Stimulated activated CD8-positive, alpha-beta memory T cell treated with anti-CD3 and anti-CD28 coated beads, Interleukin-7, amount 100 ng/mL, for 4 hours (primary cell): Measurements from ENCODE around the gene ZIM2.
"Not testable (repeated sequence)": the region's sequence is repeated elsewhere in the genome, so short reads cannot be mapped to it uniquely, and the experiment has no call there.

ENCODE experiments used
- DNase-seq, 2 donors: peaks; one replicate each; pipeline ENCODE4 v3.0.0-alpha.2; 2020; ENCODE audit warnings: low read depth in 2 of 2

Gene ZIM2

DNA sequence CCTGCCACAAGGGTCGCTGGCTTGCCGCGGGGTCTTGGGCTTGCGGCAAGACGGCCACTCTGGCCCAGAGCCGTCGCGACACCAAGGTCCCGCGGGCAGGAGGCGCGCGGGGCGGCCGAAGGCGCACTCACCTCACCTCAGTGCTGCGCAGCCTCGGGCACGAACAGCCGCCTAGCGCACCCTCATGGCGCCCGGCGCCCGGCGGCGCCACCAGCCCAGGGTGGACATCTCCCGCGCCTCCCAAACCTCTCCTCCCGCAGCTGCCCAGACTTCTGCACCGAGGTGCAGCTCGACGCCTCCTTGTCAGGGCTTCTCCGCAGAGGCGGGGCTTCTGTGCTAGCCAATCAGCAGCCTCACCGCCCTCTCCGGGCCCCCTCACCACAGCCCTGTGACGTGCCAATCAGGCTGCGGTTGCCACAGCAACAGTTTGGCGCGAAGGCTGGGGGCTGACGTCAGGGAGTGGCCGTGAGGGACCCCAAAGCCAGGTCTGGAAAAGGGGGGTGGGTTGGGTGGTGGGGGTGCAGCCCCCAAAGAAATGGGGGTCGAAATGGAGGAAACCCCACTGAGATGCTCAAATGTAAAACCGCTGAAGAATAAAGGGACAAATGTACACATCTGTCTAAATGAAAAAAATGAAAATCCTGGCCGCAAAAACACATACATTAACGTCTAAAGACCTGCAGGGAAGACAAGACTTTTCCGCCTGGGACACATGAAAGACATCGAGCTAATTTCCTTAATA lies at the start of gene ZIM2, which contains the start of gene PEG3:
Gene ZIM2 (minus strand): TSS at position 276 of the 742 bp plus-strand sequence. CDS start 16,449 bp downstream, outside the sequence.
Gene PEG3 (minus strand): TSS at position 276 of the 742 bp plus-strand sequence. CDS start 16,071 bp downstream, outside the sequence.
- no peak for DNase-seq

DNA sequence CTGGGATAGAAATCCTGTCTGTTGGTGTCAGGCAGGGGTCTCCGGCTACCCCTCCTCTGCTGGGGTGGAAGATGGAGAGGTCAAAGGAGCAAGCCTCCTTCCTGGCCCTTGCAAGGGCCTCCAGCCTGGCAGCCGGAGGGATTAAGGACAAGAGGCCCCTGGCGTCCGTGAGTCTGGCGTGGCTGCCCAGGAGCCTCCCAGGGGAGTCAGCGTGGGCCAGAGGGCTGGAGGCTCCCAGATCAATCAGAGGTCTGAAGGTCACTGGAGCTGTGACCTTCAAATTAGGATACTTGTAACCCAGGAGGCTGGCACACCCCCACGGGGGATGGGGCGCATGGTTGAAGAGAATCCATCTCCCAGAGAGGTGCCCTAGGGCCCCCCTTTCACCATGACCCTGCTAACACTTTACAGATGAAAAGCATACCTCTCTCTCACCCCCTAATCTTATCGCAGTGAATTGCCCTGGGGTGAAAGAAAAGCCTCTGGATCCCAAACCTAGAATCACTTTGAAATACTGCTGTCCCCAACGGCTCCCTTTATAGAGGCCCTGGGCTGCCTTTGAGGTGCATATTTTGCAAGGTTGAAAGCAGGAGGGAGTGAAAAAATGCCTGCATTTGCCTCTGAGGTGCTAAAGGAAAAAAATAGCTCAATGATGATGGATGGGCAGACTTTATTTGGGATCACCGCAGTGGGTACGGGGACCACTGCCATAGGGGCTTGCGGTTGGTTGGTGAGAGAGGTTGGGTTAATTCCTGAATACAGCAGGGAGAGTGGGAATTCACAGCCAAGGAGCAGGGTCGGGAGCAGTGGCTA lies 44.9 kb upstream of the ZIM2 start:
- DNase-seq: no peak

DNA sequence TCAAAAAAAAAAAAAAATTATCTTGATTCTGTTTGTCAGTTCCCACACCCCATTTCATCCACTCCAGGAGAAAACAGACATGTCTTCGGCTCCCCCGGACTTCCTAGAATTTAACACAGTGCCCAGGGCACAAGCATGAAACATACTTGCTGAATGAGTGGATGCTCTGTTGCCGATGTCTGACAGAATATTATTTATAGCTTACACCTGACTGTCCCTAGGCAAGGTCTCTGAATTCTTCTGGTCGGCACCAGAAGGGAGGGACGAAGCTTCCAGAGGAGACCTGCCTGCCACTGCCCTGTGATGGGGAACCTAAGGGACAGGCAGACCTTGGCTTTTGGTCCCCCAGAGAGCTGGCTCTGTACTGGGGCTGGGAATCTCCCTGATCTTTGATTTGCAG lies 43.9 kb upstream of the ZIM2 start:
- no peak for DNase-seq

DNA sequence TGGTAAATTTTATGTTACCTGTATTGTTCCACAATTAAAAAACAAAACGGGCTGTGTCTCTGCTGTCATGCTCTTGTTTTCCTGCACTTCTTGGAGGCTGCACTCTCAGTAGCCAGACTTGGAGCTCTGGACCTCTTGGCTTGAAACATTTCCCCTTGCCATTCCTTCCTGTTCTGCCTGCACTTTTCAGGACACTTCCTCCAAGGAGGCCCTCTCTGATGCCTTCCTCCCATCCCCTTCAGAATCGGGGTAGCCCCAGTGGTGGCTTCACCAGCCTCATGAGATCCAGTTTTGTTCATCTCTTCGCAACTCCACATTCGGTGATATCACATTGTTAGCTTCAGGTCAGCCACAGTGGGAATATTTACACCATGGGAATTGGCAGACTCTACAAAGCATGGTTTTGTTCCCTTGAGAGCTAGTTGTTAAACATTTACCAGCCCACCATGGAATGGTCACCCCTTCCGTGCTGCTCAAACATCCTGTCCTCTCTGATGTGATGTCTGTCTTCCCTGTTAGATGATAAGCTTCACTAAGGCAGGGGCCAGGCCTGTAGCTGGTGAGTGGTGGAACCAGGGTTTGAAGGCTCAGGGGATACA lies 40.2 kb upstream of the ZIM2 start:
- DNase-seq: no peak

DNA sequence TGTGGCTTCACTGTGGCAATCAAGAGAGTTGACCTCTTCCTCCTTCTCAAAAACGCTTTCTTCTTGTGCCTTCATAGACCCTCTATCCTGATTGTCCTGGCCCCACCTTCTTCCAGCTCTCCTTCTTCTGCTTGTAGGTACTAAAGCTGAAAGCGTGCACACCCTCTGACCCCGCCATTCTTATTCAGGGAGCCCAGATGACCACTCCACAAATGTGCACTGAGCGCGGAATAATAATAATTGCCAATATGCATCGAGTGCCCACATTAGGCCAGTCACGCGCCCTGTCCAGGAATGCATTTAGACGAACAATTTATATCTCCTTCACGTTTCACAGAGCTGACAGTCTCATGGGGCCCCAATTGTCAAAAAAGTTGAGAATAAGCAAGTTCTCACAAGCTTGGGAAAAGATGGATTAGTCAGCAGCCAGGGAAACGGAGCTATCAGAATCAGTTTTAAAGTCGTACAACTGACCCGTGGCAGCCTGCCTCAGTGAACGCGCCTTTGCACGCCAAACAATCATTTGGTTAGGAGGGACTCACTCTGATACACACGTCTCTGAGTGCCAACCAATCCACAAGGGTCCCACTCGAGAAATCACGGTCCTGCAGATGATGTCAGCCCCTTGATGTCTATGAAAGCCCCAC lies 36.7 kb upstream of the ZIM2 start:
- DNase-seq: no peak

DNA sequence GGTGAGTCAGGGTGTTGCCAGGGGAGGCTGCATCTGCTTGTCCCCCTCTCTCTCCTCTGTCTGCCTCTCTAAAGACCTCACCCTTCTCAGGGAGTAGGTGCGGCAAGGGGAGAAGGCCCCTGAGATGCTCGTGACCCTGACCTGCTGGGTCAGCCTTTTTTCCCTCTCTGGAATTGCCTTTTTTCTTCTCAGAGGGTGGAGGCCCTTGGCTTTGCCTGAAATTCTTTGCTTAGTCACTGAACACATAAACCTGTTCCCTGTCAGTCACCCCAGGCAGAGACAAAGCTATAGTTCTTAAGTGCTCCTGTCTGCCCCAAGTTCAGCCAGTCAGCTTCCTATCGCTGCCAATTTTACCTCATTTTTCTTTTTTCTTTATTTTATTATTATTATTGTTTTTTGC lies 35.2 kb upstream of the ZIM2 start:
- DNase-seq: no peak

DNA sequence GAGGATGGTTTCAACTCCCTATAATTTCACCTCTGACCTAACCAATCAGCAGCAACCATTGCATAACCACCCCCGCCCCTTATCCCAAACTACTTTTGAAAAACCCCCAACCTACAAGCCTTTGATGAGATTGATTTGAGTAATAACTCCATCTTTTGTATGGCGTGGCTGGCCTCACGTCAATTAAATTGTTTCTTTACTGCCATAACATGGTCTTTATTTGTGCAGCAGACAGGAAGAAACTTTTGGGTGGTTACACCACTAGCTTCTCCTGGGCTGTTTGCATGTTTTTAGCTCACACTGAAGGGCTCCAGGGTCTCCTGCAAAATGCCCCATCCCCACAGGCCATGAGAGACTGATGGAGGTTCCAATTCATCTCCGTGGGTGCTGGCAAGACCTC lies 34.0 kb upstream of the ZIM2 start:
- DNase-seq: no peak

DNA sequence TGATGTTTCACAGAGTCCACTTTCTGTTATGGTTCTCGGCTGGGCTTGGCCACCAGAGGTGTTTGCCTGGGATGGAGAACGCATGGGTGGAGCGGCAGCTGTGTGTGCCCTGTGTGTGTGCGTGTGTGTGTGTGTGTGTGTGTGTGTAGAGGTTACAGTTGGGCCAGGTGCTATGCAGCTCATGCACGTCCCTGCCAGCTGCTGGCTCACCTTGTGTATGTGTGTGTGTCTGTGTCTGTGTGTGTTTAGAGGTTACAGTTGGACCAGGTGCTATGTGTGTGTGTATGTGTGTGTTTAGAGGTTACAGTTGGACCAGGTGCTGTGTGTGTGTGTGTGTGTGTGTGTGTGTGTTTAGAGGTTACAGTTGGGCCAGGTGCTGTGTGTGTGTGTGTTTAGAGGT lies 33.0 kb upstream of the ZIM2 start:
- no peak for DNase-seq

DNA sequence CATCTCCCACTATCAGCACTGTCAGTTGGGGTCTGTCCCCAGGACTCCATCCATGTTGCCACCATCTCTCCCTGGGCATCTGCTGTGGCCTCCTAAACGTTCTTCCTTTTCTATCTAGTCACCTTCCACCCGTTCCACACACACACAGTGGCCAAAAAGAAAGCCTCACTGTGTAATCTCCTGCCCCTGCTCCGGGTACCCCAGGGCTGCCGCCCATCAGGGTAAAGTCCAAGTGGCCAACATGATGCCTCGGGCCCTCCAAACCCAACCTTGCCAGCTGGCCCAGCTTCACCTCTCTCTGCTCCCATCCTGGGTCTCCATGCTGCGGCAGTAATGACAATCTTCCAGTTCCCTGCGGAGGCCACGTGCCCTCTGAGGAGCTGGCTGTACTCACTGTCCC lies 29.4 kb upstream of the ZIM2 start:
- no peak for DNase-seq

DNA sequence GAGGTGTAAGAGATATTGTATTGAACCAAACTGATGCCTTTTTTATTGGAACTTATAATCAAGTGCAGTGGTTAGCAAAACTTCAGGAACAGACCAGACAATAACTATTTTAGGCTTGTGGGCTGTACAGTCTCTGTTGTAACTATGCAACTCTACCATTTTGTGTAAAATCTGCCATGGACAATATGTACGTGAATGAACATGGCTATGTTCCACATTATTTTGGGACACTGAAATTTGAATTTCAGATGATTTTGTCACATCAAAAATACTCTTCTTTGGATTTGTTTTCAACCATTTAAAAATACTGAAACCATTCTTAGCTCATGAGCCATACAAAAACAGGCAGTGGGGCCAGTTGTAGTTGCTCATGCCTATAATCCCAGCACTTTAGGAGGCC lies 27.9 kb upstream of the ZIM2 start:
- no peak for DNase-seq

DNA sequence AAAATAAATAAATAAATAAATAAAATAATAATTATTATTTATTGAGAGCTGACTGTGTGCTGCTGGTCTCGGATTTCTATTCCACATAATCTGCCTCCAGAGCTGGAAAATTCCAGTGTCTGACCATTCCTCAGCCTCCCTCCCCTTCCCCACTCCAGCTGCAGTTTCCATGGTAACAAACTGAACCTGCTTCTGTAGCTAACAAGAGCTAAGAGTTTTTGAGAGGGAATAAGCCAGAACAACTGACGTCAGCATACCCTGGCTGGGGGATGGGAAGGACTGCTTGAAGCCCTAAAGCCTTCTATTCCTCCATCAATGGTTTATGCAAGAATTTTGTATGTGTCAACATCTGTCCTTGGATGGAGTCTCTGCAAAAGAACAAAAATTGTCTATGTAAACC lies 26.0 kb upstream of the ZIM2 start:
- no peak for DNase-seq

DNA sequence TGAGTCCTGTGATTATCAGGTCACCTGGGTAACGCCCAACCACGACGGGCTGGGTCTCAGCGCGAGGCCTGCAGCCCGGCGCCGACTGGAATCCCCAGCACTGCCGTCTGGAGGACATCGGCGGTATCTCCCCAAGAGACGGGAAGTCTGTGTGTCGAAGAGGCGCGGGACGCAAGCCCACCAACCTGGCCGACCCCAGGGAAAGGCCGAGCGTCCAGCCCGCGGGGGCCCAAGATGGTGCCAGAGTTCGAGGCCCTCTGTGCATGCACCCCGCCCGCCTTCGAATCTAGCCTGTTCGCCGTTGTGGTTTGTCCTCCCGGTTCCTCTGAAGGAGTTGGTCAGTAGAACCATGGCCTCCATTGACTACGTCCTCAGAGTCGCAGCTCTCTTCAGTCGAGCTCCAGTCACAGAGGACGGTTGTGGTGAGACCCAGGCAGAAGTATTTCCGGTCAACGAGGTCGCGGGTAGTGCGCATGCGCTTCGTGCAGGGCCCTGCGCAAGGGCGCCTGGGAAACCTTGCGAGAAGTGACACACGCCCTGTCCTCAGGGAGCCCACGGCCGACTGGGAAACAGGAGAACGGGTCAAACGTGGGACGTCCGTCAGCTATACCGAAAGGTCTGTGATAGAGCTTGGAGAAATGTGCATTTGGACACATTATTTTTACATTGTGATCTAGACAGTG lies 24.1 kb upstream of the ZIM2 start:
- DNase-seq: no peak

DNA sequence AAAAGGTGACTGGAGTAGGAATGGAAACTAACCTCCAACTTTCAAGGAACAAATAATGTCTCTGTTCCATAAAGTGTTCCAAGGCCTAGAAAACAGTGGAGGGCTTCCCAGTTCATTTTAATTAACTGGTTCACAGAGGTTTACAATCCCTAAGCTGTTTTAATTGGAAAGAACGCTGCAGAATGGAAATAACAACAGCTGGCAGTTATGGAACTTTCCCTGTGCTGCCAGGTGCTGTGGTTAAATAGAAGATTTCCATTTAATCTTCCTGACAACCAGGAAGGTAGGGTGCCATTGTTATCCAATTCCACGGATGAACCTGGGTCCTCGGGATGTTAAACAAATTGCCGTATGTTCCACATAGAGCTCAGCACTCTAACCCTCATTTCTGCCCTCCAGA lies 22.2 kb upstream of the ZIM2 start:
- no peak for DNase-seq

DNA sequence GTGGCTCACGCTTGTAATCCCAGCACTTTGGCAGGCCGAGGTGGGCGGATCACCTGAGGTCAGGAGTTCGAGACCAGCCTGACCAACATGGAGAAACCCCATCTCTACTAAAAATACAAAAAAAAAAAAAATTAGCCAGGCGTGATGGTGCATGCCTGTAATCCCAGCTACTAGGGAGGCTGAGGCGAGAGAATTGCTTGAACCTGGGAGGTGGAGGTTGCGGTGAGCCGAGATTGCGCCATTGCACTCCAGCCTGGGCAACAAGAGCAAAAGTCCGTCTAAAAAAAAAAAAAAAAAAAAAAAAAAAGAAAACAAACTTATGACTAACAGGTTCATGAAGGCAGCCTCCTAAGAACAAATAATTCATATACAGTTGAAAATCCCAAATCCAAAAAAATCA lies 19.9 kb upstream of the ZIM2 start:
- DNase-seq: not testable (repeated sequence)

DNA sequence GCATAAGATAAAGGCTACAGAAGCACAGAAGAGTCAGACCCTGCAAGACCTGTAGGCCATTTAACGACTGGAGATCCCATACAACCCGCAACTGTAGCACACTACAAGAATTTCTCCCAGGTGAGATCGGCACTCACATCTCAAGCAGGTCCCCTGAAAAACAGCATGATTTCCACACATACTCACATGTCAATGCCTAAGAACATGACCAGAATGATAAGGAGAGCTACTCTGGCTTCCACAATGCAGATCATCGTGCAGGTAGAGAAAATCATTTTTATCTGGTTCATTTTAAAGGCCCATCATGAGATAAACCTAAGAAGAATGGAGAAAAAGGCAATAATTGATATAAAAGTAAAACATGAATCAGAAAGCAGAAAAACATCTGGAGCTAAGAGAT lies 17.5 kb upstream of the ZIM2 start:
- no peak for DNase-seq

DNA sequence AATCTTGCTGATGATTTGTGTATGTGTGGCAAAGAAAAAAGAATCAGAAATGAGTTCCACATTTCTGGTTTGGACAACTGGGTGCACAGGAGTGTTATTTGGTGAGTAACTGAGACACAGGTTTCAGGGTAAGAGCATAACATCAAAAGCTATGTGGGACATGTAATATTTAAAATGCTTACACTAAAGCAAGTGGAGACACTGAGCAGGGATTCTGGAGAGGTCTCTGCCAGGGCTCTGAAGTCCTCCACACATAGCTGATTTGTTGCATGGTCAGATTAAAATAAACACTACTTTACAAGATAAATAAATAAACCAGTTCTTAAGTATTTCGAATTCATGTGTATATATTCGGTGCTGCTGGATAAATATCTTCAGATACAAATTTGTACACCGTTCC lies 16.3 kb upstream of the ZIM2 start:
- DNase-seq: no peak

DNA sequence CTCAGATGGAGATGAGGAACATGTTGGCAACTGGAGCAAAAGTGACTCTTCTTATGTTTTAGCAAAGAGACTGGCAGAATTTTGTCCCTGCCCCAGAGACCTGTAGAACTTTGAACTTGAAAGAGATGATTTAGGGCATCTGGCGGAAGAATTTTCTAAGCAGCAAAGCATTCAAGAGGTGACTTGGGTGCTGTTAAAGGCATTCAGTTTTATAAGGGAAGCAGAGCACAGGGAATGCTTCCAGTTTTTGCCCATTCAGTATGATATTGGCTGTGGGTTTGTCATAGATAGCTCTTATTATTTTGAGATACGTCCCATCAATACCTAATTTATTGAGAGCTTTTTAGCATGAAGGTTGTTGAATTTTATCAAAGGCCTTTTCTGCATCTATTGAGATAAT lies 11.8 kb upstream of the ZIM2 start:
- DNase-seq: not testable (repeated sequence)

DNA sequence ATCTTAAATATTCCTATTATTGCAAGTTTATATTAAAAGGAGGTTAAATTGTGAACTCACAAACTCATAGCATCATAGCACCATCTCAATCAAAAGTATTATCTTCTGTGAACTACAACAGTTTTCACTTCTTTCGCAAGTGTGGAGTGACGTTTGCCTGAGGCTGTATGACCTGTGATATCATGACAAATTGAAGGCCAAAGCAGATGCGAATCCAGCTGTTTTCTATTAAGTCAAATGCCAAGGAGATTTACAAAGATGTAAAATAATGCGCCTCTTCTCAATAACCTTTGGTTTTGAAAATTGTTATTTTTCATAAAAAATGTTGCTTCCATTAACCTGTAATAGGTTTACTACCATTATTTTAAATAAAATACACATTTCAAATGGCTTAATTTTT lies 7.6 kb upstream of the ZIM2 start:
- no peak for DNase-seq

DNA sequence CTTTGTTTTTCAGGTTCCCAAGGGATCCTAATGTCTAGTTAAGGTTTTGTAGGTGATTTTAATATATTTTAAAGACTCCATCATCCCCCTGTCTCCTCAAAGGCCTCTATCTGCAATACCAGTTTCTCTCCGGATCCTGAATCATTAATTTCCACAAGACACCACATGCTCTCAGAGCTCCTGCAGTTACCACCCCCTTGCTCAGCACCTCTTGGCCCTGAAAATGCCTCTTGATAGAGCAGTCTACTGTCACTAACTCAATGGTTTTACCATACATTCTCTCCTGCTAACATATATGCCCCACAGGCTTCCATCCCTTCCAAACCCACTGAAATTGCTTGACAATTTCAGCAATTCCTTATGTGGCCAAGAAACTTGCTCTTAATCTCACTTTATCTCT lies 1.9 kb upstream of the ZIM2 start:
- DNase-seq: no peak

DNA sequence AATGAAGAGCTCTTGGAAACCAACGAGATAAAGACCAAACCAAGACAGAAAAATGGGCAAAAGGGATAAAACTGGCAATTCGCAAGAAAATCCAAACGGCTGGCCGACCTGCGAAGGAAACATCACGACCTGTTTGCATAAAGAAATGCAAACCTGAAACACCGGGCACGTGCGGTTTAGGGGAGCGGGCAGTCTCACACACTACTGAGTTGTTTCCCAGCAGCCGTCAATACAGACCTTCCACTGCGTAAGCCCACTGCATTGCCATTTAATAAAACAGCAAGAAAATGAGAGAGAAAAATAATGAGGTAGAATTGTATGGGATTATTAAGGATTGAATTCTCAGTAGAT lies 642 bp upstream of the ZIM2 start:
- no peak for DNase-seq

DNA sequence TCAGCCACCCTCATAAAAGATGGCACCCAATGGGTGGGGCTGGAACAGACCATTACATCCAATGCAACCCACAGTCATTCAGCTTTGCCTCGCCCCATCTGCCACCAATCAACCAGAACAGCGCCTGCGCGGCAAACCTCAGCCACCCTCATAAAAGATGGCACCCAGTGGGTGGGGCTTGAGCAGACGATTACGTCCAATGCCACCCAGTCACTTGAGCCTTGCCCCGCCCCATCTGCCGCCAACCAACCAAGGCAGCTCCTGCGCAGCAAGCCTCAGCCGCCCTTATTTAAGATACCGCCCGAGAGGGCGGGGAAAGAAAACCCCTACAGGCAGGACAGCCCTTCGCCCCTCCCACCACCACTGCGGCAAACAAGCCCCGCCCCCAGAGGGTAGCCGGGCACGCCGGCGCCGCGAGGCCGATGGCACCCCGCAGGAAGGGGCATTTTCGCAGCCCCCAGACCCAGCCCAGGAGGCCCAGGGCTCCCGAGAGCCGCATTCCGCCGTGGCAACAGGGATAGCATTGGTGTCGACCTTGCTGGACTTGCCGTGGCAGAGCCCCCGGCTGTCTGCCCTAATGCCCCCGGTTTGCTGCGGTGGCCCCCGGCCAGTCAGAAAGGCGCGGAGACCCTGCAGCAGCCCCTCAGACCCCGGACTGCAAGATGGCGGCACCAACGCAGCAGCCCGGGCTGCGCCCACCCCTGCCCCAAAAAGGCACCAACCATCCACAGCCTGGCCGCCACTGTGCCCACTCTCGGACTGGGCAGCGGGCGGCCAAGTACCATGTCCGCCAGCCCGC lies 675 bp downstream of the ZIM2 start:
- no peak for DNase-seq
